NOMO-1 (cell line): ENCODE measurements around the gene NCAN.

Experiments used
- DNase-seq, 2 experiments: peaks; one replicate each; lab custom pipeline; 2025; ENCODE audit not compliant: unreplicated experiment in 2 of 2; lab: John Stamatoyannopoulos, UW

NCAN gene

GRCh38 chr19:19258589-19259338 lies 47.0 kb downstream of the NCAN start:
- DNase-seq = no peak

- DNase-seq = peak in 1 of 2 experiments; percentile 24
Measured at GRCh38 chr19:19259741-19260140, 48.0 kb downstream of the NCAN start.

GRCh38 chr19:19260417-19261214 lies 48.9 kb downstream of the NCAN start:
- DNase-seq = no peak

DNA sequence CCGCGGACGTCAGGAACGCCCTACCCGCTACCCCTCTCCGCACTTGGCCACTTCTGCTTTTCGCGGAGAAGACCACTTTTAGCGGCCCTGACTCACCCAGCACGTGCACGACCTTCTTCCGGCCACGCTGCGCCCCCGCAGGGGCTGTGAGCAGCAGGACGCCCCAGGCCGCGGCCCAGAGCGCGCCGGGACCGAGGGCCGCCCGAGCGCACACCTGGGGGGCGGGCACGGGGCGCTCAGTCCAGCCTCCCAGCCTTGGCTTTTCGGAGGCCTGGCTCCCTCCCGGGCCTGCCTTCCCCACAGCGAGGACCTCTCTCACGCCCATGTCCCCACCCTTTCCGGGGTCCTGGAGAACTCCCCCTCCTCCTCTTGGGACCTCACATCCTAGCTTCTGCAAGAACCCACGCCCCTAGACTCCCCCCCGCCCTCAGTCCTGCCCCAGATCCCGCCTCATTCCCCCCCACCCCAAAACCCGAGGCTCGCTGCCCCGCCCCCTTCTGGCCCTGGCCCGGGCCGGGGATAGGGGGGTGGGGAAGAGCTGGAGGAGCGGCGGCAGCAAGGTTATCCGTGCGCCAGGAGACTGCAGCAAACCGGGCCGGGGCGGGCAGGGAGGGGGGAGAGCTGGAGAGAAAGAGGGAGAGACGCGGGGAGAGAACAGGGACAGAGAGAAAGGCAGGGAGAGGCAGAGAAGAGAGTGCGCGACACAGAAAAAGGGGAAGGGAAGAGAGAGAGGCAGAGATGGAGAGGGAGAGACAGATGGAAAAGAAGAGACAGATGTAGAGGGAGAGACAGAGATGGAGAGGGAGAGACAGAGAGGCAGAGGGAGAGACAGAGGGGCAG lies 49.8 kb downstream of the NCAN start:
- peak; percentile 63 to 74 for DNase-seq

- no peak for DNase-seq
Measured at GRCh38 chr19:19262190-19263057, 50.7 kb downstream of the NCAN start.

GRCh38 chr19:19263886-19264487 lies 52.2 kb downstream of the NCAN start:
- no peak for DNase-seq

DNA sequence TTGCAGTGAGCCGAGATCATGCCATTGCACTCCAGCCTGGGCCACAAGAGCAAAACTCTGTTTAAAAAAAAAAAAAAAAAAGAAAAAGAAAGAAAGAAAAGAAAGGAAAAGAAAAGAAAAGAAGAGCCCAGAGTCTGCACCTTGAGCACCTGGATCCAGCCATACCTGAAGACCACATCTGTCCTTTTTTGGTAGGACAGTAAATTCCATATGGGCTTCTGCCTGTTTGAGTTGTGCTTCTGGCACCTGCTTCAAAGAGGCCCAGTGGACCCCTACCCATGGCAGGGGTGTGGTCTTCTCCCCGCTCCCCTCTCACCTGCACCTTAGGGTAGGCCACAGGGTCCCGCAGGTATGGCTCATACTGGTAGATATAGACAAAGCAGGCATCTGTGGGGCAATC lies 55.5 kb downstream of the NCAN start:
- no peak for DNase-seq

- DNase-seq = no peak
Measured at GRCh38 chr19:19268453-19269385, 57.0 kb downstream of the NCAN start.

DNA sequence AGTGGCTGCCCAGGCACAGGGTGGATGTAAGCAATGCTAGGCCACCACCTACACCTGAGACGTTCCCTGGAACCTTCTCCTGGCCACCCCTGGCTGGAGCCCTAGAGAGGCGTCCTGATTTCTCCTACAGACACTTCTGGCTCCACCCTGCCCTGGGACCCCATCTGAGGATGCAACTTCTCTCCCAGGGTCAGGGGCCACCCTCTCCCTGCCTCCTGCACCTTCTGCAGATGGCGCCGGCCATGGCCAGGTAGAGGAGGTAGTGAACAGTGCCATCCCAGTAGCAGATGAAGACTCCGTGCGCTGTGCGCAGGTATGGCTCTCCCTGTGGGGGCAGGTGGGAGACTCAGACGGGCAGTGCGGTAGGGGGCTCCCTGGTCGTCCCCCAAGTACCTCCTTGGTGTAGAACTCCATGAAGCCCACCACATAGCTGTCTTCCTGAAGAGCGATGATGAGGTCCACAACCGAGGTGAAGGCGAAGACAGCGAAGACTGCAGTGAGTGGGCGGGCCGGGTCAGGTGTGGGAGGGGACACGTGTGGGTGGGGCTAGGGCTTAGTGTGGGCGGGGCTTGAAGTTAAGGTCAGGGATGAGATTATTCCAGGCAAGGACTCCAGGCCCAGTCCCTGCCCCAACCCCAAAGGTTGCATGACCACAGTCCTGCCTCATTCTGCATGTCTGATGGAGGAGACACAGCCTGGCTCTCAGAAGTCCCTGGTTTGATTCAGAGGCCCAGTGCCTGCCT lies 58.4 kb downstream of the NCAN start:
- DNase-seq = no peak

GRCh38 chr19:19270749-19271571 lies 59.2 kb downstream of the NCAN start:
- DNase-seq = no peak

GRCh38 chr19:19271828-19272599 lies 60.3 kb downstream of the NCAN start:
- DNase-seq = no peak

DNA sequence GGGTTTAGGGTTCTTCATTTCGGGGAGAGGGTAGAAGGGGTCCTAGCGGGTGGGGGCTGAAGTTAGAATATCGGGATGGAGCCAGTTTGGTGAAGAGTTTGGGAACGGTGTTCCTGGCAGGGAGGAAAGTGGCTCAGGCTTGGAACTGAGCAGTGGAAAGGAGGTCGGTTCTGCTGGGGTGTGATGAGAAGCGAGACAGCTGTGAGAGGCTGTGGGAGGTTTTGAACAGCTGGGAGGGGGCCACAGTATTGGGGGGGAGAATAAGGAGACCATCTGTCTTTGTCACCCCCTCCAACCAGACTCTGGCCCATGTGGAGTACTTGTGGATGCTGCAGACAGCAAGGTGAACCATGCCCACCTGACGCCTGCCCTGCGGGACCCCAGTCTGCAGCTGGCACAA lies 62.4 kb downstream of the NCAN start:
- no peak for DNase-seq

DNA sequence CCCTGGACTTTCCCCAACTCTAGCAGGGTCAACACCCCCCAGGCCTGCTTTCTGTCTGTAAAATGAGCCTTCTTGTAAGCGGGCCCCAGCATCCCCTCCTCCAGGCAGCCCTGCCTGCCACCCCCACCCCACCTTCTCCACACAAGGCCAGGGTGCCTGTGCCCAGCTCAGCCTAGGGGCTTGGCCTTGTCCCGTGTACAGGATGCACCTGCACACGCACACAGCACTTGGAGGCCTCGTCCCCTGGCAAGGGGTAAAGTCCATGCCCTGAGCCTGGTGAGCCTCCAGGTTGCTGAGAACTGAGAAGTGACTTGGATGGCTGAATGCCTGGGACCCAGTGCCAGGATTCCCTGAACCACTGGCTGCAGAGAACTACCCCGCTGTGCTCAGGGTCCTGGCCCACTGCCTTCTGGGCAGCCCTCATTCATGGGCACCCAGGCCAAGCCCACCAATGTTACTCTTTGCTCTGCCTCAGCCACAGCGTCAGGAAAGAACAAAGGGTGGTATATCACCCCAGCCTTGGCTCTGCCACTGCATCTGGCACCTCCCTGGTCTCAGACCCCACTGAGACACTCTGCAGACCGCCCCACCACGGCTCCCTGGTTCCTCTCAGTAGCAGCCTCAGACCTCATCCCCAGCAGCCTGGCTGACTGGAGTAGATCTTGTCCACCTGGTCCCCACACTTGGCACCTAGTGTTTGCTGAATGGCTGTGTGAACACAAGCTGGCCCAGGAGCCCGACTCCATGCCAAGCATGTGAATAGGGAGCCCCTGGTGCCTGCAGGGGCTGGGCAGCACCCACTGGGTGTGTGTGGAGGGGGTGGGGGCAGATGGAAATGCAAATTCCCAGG lies 63.2 kb downstream of the NCAN start:
- no peak for DNase-seq

- no peak for DNase-seq
Measured at GRCh38 chr19:19276386-19276785, 64.6 kb downstream of the NCAN start.

GRCh38 chr19:19276851-19277250 lies 65.1 kb downstream of the NCAN start:
- no peak for DNase-seq

GRCh38 chr19:19278315-19278714 lies 66.6 kb downstream of the NCAN start:
- DNase-seq = no peak
